ENCODE data around the gene RNF220.
"Not testable (repeated sequence)": the region's sequence is repeated elsewhere in the genome, so short reads cannot be mapped to it uniquely, and the experiment has no call there.

The RNF220 gene

GRCh38 chr1:44497422-44498170 lies 92.5 kb downstream of the RNF220 start:
- no peak for DNase-seq

- no peak for DNase-seq
Measured at GRCh38 chr1:44499306-44499705, 94.3 kb downstream of the RNF220 start.

- DNase-seq, result no peak
Measured at GRCh38 chr1:44500181-44501046, 95.4 kb downstream of the RNF220 start.

- no peak for DNase-seq
Measured at GRCh38 chr1:44501047-44501890, 96.2 kb downstream of the RNF220 start.

GRCh38 chr1:44502823-44503222 lies 97.8 kb downstream of the RNF220 start:
- not testable (repeated sequence) for DNase-seq

GRCh38 chr1:44503625-44504024 lies 98.6 kb downstream of the RNF220 start:
- DNase-seq, result no peak

GRCh38 chr1:44505210-44505993 lies 100.3 kb downstream of the RNF220 start:
- no peak for DNase-seq

- DNase-seq, result no peak
Measured at GRCh38 chr1:44507490-44508396, 102.7 kb downstream of the RNF220 start.

- DNase-seq, result no peak
Measured at GRCh38 chr1:44508397-44508745, 103.3 kb downstream of the RNF220 start.

GRCh38 chr1:44511363-44511762 lies 106.3 kb downstream of the RNF220 start:
- DNase-seq, result no peak

- no peak for DNase-seq
Measured at GRCh38 chr1:44511769-44512168, 106.7 kb downstream of the RNF220 start.

GRCh38 chr1:44512313-44512885 lies 107.3 kb downstream of the RNF220 start:
- DNase-seq, result no peak

- no peak for DNase-seq
Measured at GRCh38 chr1:44513111-44513510, 108.1 kb downstream of the RNF220 start.

GRCh38 chr1:44514673-44515072 lies 109.6 kb downstream of the RNF220 start:
- no peak for DNase-seq

- no peak for DNase-seq
Measured at GRCh38 chr1:44515416-44515815, 110.4 kb downstream of the RNF220 start.

GRCh38 chr1:44519035-44519676 lies 114.1 kb downstream of the RNF220 start:
- DNase-seq, result no peak

GRCh38 chr1:44521378-44522080 lies 116.5 kb downstream of the RNF220 start:
- DNase-seq, result no peak

GRCh38 chr1:44523593-44524591 lies 118.8 kb downstream of the RNF220 start:
- no peak for DNase-seq

All from stimulated activated naive CD4-positive, alpha-beta T cell treated with Interleukin-2 at 50 U/mL for 16 hours (primary cell).